GM21717 (cell line): ENCODE results near the gene DMD.
"Not testable (repeated sequence)": the region's sequence is repeated elsewhere in the genome, so short reads cannot be mapped to it uniquely, and the experiment has no call there.

Source experiments
- ATAC-seq: cut with Tn5 transposase; IDR thresholded peaks from one replicate; pipeline ENCODE4 v1.9.1; 2021; ENCODE audit warnings: mild to moderate bottlenecking, moderate library complexity; ENCODE audit not compliant: unreplicated experiment

The DMD gene

GRCh38 chrX:32867781-32868523, 343.4 kb downstream of the DMD start:
- no peak for ATAC-seq

GRCh38 chrX:32852203-32852602, 359.1 kb downstream of the DMD start:
- ATAC-seq = no peak

- no peak for ATAC-seq
Measured at GRCh38 chrX:32851556-32851955, 359.8 kb downstream of the DMD start.

GRCh38 chrX:32847921-32848320, 363.4 kb downstream of the DMD start:
- no peak for ATAC-seq

- ATAC-seq = no peak
Measured at GRCh38 chrX:32842053-32842452, 369.3 kb downstream of the DMD start.

- no peak for ATAC-seq
Measured at GRCh38 chrX:32839781-32840180, 371.6 kb downstream of the DMD start.

GRCh38 chrX:32825009-32825408, 386.3 kb downstream of the DMD start:
- ATAC-seq = no peak

- no peak for ATAC-seq
Measured at GRCh38 chrX:32804034-32804433, 407.3 kb downstream of the DMD start.

- ATAC-seq = no peak
Measured at GRCh38 chrX:32798990-32799389, 412.4 kb downstream of the DMD start.

GRCh38 chrX:32788936-32789335, 422.4 kb downstream of the DMD start:
- ATAC-seq = no peak

- no peak for ATAC-seq
Measured at GRCh38 chrX:32780109-32780508, 431.2 kb downstream of the DMD start.

- no peak for ATAC-seq
Measured at GRCh38 chrX:32778965-32779364, 432.4 kb downstream of the DMD start.

GRCh38 chrX:32774966-32775365, 436.4 kb downstream of the DMD start:
- ATAC-seq = no peak

- no peak for ATAC-seq
Measured at GRCh38 chrX:32749070-32749469, 462.3 kb downstream of the DMD start.

GRCh38 chrX:32745323-32745722, 466.0 kb downstream of the DMD start:
- no peak for ATAC-seq

- ATAC-seq = no peak
Measured at GRCh38 chrX:32744921-32745320, 466.4 kb downstream of the DMD start.

- ATAC-seq = no peak
Measured at GRCh38 chrX:32741910-32742309, 469.4 kb downstream of the DMD start.

- no peak for ATAC-seq
Measured at GRCh38 chrX:32708542-32708941, 502.8 kb downstream of the DMD start.

GRCh38 chrX:32705385-32705784, 506.0 kb downstream of the DMD start:
- ATAC-seq = not testable (repeated sequence)

GRCh38 chrX:32687379-32687778, 524.0 kb downstream of the DMD start:
- no peak for ATAC-seq

GRCh38 chrX:32678487-32678886, 532.9 kb downstream of the DMD start:
- ATAC-seq = no peak

- ATAC-seq = no peak
Measured at GRCh38 chrX:32673193-32673592, 538.2 kb downstream of the DMD start.

GRCh38 chrX:32662516-32662915, 548.8 kb downstream of the DMD start:
- ATAC-seq = no peak
